Fibroblast of pulmonary artery (primary cell): ENCODE data around the gene U2AF1L4.

Experiments
- DNase-seq: peaks from one replicate; pipeline ENCODE4 v3.0.0-alpha.2; 2010; ENCODE audit warnings: low read depth
- H3K4me3 ChIP-seq: replicated peaks from 2 replicates; pipeline ENCODE4 v1.5.1; 2011; ENCODE audit warnings: low read depth, mild to moderate bottlenecking, control low read depth, low read length, moderate library complexity
- CTCF ChIP-seq: IDR thresholded peaks from 2 replicates; pipeline ENCODE4 v1.5.1; 2011; ENCODE audit warnings: mild to moderate bottlenecking, control low read depth, low read length, inconsistent platforms; ENCODE audit errors: missing control alignments

The U2AF1L4 gene

DNA sequence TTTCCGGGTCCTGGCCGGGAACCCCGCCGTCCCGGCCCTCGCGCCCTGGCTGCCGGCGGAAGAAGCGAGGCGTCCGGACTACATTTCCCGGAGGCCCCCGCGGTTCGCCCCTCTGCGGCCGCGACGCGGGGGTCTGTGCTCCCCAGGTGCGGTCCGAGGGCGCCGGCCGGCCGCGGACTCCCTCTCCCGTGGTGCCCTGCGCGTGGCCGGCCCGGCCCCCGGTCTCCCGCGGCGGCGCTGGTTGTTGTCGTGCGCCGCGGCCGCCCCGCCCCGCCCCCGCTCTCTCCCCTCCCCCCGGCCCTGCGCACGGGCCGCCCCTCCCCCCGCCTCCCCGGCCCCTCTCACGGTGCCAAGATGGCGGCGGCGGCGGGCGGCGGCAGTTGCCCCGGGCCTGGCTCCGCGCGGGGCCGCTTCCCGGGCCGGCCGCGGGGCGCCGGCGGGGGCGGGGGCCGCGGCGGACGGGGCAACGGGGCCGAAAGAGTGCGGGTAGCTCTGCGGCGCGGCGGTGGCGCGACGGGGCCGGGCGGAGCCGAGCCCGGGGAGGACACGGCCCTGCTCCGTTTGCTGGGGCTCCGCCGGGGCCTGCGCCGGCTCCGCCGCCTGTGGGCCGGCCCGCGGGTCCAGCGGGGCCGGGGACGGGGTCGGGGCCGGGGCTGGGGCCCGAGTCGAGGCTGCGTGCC, 27.4 kb downstream of the U2AF1L4 start, which contains the start of gene KMT2B:
Gene KMT2B, plus strand, starts transcription at position 339 of the 680 bp plus-strand sequence. Its CDS starts 16 bp downstream, at position 355.
- H3K4me3 ChIP-seq: peak within 1 kb of the TSS; percentile 81
- no peak for DNase-seq
- TF ChIP-seq CTCF: no peak

- DNase-seq: peak; percentile 96
- TF ChIP-seq CTCF: peak; percentile 70
- H3K4me3 ChIP-seq: peak overlapping the region; percentile 81
Measured at GRCh38 chr19:35716801-35717664, 28.2 kb downstream of the U2AF1L4 start.

DNA sequence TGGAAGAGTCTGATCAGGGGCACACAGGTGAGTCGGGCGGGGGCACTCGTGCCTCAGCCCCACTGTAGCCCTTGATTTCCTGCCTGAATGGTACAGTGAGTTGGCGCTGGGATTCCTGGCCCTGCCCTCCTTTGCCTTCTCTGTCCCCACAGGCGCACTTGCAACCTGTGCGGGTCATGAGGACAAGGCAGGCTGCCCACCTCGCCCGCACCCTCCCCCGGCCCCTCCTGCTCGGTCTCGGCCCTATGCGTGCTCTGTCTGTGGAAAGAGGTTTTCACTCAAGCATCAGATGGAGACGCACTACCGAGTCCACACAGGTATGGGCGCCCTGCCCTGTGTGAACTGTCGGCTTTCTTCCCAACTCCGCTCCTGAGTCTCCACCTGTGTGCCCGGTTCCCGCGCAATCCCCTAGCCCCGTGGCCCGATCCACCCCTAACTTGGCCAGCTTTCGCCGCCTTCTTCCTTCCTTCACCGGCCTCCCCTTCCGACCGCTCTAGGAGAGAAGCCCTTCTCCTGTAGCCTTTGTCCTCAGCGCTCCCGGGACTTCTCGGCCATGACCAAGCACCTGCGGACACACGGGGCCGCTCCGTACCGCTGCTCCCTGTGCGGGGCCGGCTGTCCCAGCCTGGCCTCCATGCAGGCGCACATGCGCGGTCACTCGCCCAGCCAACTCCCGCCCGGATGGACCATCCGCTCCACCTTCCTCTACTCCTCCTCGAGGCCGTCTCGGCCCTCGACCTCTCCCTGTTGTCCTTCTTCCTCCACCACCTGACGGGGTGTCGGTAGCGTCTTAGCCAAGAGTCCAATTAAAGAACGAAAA, 29.0 kb downstream of the U2AF1L4 start:
- no peak for TF ChIP-seq CTCF
- DNase-seq: peak; percentile 39
- H3K4me3 ChIP-seq: peak overlapping the region; percentile 81

GRCh38 chr19:35715355-35715809, 29.8 kb downstream of the U2AF1L4 start:
- no peak for DNase-seq
- H3K4me3 ChIP-seq: no peak overlapping the region
- no peak for TF ChIP-seq CTCF

DNA sequence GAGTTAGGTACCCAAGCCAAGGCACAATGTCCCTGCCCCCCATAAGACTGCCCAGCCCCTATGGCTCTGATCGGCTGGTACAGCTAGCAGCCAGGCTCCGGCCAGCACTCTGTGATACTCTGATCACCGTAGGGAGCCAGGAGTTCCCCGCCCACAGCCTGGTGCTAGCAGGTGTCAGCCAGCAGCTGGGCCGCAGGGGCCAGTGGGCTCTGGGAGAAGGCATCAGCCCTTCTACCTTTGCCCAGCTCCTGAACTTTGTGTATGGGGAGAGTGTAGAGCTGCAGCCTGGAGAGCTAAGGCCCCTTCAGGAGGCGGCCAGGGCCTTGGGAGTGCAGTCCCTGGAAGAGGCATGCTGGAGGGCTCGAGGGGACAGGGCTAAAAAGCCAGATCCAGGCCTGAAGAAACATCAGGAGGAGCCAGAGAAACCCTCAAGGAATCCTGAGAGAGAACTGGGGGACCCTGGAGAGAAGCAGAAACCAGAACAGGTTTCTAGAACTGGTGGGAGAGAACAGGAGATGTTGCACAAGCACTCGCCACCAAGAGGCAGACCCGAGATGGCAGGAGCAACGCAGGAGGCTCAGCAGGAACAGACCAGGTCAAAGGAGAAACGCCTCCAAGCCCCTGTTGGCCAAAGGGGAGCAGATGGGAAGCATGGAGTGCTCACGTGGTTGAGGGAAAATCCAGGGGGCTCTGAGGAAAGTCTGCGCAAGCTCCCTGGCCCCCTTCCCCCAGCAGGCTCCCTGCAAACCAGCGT, 30.4 kb downstream of the U2AF1L4 start:
- no peak overlapping the region for H3K4me3 ChIP-seq
- no peak for TF ChIP-seq CTCF
- no peak for DNase-seq

- DNase-seq: no peak
- TF ChIP-seq CTCF: no peak
- no peak overlapping the region for H3K4me3 ChIP-seq
Measured at GRCh38 chr19:35713904-35714495, 31.2 kb downstream of the U2AF1L4 start.
